ACC112 (cell line): ENCODE measurements around the gene DAAM2.

Experiments
- H2AFZ ChIP-seq: fragments of 200-600 bp; sonication (generic); one replicate; pipeline ENCODE4 v1.6.0; 2017; ENCODE audit warnings: antibody characterized with exemption, low read length; ENCODE audit not compliant: unreplicated experiment
- H3K27ac ChIP-seq: fragments of 200-600 bp; sonication (generic); 2 replicates; pipeline ENCODE4 v1.5.1; 2014; ENCODE audit warnings: low read depth, mild to moderate bottlenecking, antibody characterized with exemption, low read length, moderate library complexity
- H3K27me3 ChIP-seq: fragments of 200-600 bp; sonication (generic); 2 replicates; pipeline ENCODE4 v1.6.1; 2014; ENCODE audit warnings: mild to moderate bottlenecking, antibody characterized with exemption, low read length, moderate library complexity, mixed read lengths; ENCODE audit not compliant: insufficient read depth
- H3K36me3 ChIP-seq: fragments of 200-600 bp; sonication (generic); 2 replicates; pipeline ENCODE4 v1.6.1; 2016; ENCODE audit warnings: mild to moderate bottlenecking, antibody characterized with exemption, low read length, moderate library complexity, mixed read lengths; ENCODE audit not compliant: insufficient read depth
- H3K4me1 ChIP-seq: fragments of 200-600 bp; sonication (generic); one replicate; pipeline ENCODE4 v1.6.1; 2016; ENCODE audit warnings: low read length, mixed read lengths; ENCODE audit not compliant: insufficient read depth, unreplicated experiment, control insufficient read depth
- H3K4me3 ChIP-seq: fragments of 200-600 bp; sonication (generic); 2 replicates; pipeline ENCODE4 v1.5.1; 2014; ENCODE audit warnings: mild to moderate bottlenecking, low read depth, low read length
- H3K79me2 ChIP-seq: fragments of 200-600 bp; sonication (generic); one replicate; pipeline ENCODE4 v1.6.0; 2016; ENCODE audit warnings: low read length; ENCODE audit not compliant: control insufficient read depth, unreplicated experiment, insufficient read depth

Gene DAAM2

GRCh38 chr6:39831701-39832100, 39.5 kb downstream of the DAAM2 start:
- Histone ChIP-seq H2AFZ (no peak overlapping the region), H3K79me2 (no peaks in the 10 kb centered on the region), H3K4me1 (no peaks in the 10 kb centered on the region), H3K36me3 (no peaks in the 10 kb centered on the region), H3K27me3 (no peaks in the 10 kb centered on the region), H3K4me3 (no peak overlapping the region), H3K27ac (no peak overlapping the region)

- H3K79me2 ChIP-seq, result no peaks in the 10 kb centered on the region
- H3K4me3 ChIP-seq, result no peak overlapping the region
- H3K27ac ChIP-seq, result no peak overlapping the region
- no peaks in the 10 kb centered on the region for H3K4me1 ChIP-seq
- no peak overlapping the region for H2AFZ ChIP-seq
- H3K36me3 ChIP-seq, result no peaks in the 10 kb centered on the region
- H3K27me3 ChIP-seq, result no peaks in the 10 kb centered on the region
These were observed 42.1 kb downstream of the DAAM2 start for GRCh38 chr6:39834278-39834677.

- no peak overlapping the region for H3K27ac ChIP-seq
- H3K4me3 ChIP-seq, result no peak overlapping the region
- H3K27me3 ChIP-seq, result no peaks in the 10 kb centered on the region
- no peak overlapping the region for H2AFZ ChIP-seq
- H3K36me3 ChIP-seq, result no peaks in the 10 kb centered on the region
- H3K79me2 ChIP-seq, result no peaks in the 10 kb centered on the region
- H3K4me1 ChIP-seq, result no peaks in the 10 kb centered on the region
These were observed 42.7 kb downstream of the DAAM2 start for GRCh38 chr6:39834866-39835265.

- no peak overlapping the region for H2AFZ ChIP-seq
- no peaks in the 10 kb centered on the region for H3K79me2 ChIP-seq
- H3K36me3 ChIP-seq, result no peaks in the 10 kb centered on the region
- no peaks in the 10 kb centered on the region for H3K27me3 ChIP-seq
- H3K4me1 ChIP-seq, result no peaks in the 10 kb centered on the region
- no peak overlapping the region for H3K4me3 ChIP-seq
- no peak overlapping the region for H3K27ac ChIP-seq
These were observed 43.7 kb downstream of the DAAM2 start for GRCh38 chr6:39835821-39836295.

GRCh38 chr6:39836606-39837005, 44.4 kb downstream of the DAAM2 start:
- H3K79me2 ChIP-seq, result no peaks in the 10 kb centered on the region
- H3K4me1 ChIP-seq, result no peaks in the 10 kb centered on the region
- H3K4me3 ChIP-seq, result no peak overlapping the region
- H3K36me3 ChIP-seq, result no peaks in the 10 kb centered on the region
- H3K27me3 ChIP-seq, result no peaks in the 10 kb centered on the region
- H3K27ac ChIP-seq, result no peak overlapping the region
- no peak overlapping the region for H2AFZ ChIP-seq

- Histone ChIP-seq H3K4me3 (no peak overlapping the region), H2AFZ (no peak overlapping the region), H3K36me3 (no peaks in the 10 kb centered on the region), H3K27me3 (no peaks in the 10 kb centered on the region), H3K79me2 (no peaks in the 10 kb centered on the region), H3K27ac (no peak overlapping the region), H3K4me1 (no peaks in the 10 kb centered on the region)
These were observed 47.3 kb downstream of the DAAM2 start for GRCh38 chr6:39839445-39839844.

GRCh38 chr6:39840781-39841180, 48.6 kb downstream of the DAAM2 start:
- Histone ChIP-seq H3K4me3 (no peak overlapping the region), H3K4me1 (no peaks in the 10 kb centered on the region), H3K36me3 (no peaks in the 10 kb centered on the region)

GRCh38 chr6:39841291-39841690, 49.1 kb downstream of the DAAM2 start:
- Histone ChIP-seq H3K79me2 (no peaks in the 10 kb centered on the region), H2AFZ (no peak overlapping the region), H3K4me3 (no peak overlapping the region), H3K27me3 (no peaks in the 10 kb centered on the region), H3K36me3 (no peaks in the 10 kb centered on the region), H3K4me1 (no peaks in the 10 kb centered on the region), H3K27ac (no peak overlapping the region)

More at GRCh38 chr6:39840781-39841180, 48.6 kb downstream of the DAAM2 start:
- Histone ChIP-seq H3K27ac (no peak overlapping the region), H3K79me2 (no peaks in the 10 kb centered on the region), H2AFZ (no peak overlapping the region), H3K27me3 (no peaks in the 10 kb centered on the region)

- Histone ChIP-seq H3K36me3 (no peaks in the 10 kb centered on the region), H3K79me2 (no peaks in the 10 kb centered on the region), H2AFZ (no peak overlapping the region), H3K4me1 (no peaks in the 10 kb centered on the region), H3K27me3 (no peaks in the 10 kb centered on the region), H3K27ac (no peak overlapping the region), H3K4me3 (no peak overlapping the region)
These were observed 49.7 kb downstream of the DAAM2 start for GRCh38 chr6:39841923-39842322.

- H3K4me3 ChIP-seq, result no peak overlapping the region
- no peak overlapping the region for H3K27ac ChIP-seq
- no peaks in the 10 kb centered on the region for H3K36me3 ChIP-seq
- H3K4me1 ChIP-seq, result no peaks in the 10 kb centered on the region
- H2AFZ ChIP-seq, result no peak overlapping the region
- no peaks in the 10 kb centered on the region for H3K27me3 ChIP-seq
- no peaks in the 10 kb centered on the region for H3K79me2 ChIP-seq
These were observed 51.3 kb downstream of the DAAM2 start for GRCh38 chr6:39843305-39844020.

- Histone ChIP-seq H3K27me3 (no peaks in the 10 kb centered on the region), H3K4me3 (no peak overlapping the region), H2AFZ (no peak overlapping the region), H3K79me2 (no peaks in the 10 kb centered on the region), H3K36me3 (no peaks in the 10 kb centered on the region), H3K27ac (no peak overlapping the region), H3K4me1 (no peaks in the 10 kb centered on the region)
These were observed 52.7 kb downstream of the DAAM2 start for GRCh38 chr6:39844866-39845265.
